ENCODE measurements around the gene RAC2.

Gene RAC2

GRCh38 chr22:37274380-37274862 is 30.4 kb upstream of the RAC2 start:
- no peaks in the 10 kb centered on the region for H3K4me1 ChIP-seq
- no peaks in the 10 kb centered on the region for H3K9me3 ChIP-seq
- no peak for TF ChIP-seq CTCF (IDR thresholded peaks at IDR 0.05; ENCODE audit: low read depth, low read length)
- H3K27me3 ChIP-seq = no peaks in the 10 kb centered on the region
- no peak overlapping the region for H3K4me3 ChIP-seq (ENCODE audit: low read depth, low read length)
- H3K36me3 ChIP-seq = no peaks in the 10 kb centered on the region
- DNase-seq = no peak

- H3K9me3 ChIP-seq = no peaks in the 10 kb centered on the region
- no peak for DNase-seq
- H3K27me3 ChIP-seq = no peaks in the 10 kb centered on the region
- H3K4me1 ChIP-seq = no peaks in the 10 kb centered on the region
- TF ChIP-seq CTCF (IDR thresholded peaks at IDR 0.05; ENCODE audit: low read depth, low read length) = no peak
- no peaks in the 10 kb centered on the region for H3K36me3 ChIP-seq
- no peak overlapping the region for H3K4me3 ChIP-seq (ENCODE audit: low read depth, low read length)
Observed at GRCh38 chr22:37273846-37274225, 29.8 kb upstream of the RAC2 start.

- Histone ChIP-seq H3K27me3 (no peaks in the 10 kb centered on the region), H3K9me3 (no peaks in the 10 kb centered on the region), H3K36me3 (no peaks in the 10 kb centered on the region), H3K4me3 (ENCODE audit: low read depth, low read length) (no peak overlapping the region), H3K4me1 (no peaks in the 10 kb centered on the region)
- no peak for DNase-seq
- no peak for TF ChIP-seq CTCF (IDR thresholded peaks at IDR 0.05; ENCODE audit: low read depth, low read length)
Observed at GRCh38 chr22:37273126-37273845, 29.2 kb upstream of the RAC2 start.

GRCh38 chr22:37270928-37271650 is 27.0 kb upstream of the RAC2 start:
- Histone ChIP-seq H3K4me3 (ENCODE audit: low read depth, low read length) (no peak overlapping the region), H3K9me3 (no peaks in the 10 kb centered on the region), H3K4me1 (no peaks in the 10 kb centered on the region), H3K27me3 (no peaks in the 10 kb centered on the region), H3K36me3 (no peaks in the 10 kb centered on the region)
- TF ChIP-seq CTCF (IDR thresholded peaks at IDR 0.05; ENCODE audit: low read depth, low read length) = no peak
- DNase-seq = no peak

- no peak for TF ChIP-seq CTCF (IDR thresholded peaks at IDR 0.05; ENCODE audit: low read depth, low read length)
- no peaks in the 10 kb centered on the region for H3K36me3 ChIP-seq
- H3K4me3 ChIP-seq (ENCODE audit: low read depth, low read length) = no peak overlapping the region
- H3K4me1 ChIP-seq = no peaks in the 10 kb centered on the region
- no peaks in the 10 kb centered on the region for H3K27me3 ChIP-seq
- no peak for DNase-seq
- H3K9me3 ChIP-seq = no peaks in the 10 kb centered on the region
Observed at GRCh38 chr22:37269936-37270678, 26.0 kb upstream of the RAC2 start.
